HG03039 (cell line): ENCODE measurements around the gene PDCD2L.
"Not testable (repeated sequence)": the region's sequence is repeated elsewhere in the genome, so short reads cannot be mapped to it uniquely, and the experiment has no call there.

ENCODE experiments used
- ATAC-seq: cut with Tn5 transposase; IDR thresholded peaks from one replicate; pipeline ENCODE4 v1.9.1; 2021; ENCODE audit warnings: mild to moderate bottlenecking, moderate library complexity; ENCODE audit not compliant: unreplicated experiment

Gene PDCD2L

GRCh38 chr19:34461375-34462100 lies 57.3 kb downstream of the PDCD2L start:
- ATAC-seq = no peak

GRCh38 chr19:34464785-34465184 lies 60.6 kb downstream of the PDCD2L start:
- not testable (repeated sequence) for ATAC-seq

- no peak for ATAC-seq
Measured at GRCh38 chr19:34468409-34468808, 64.2 kb downstream of the PDCD2L start.

GRCh38 chr19:34469026-34469425 lies 64.8 kb downstream of the PDCD2L start:
- ATAC-seq = not testable (repeated sequence)

GRCh38 chr19:34471906-34472700 lies 67.9 kb downstream of the PDCD2L start:
- ATAC-seq = no peak

- ATAC-seq = no peak
Measured at GRCh38 chr19:34474233-34474989, 70.2 kb downstream of the PDCD2L start.

GRCh38 chr19:34475026-34475974 lies 71.1 kb downstream of the PDCD2L start:
- ATAC-seq = no peak
